Measurements from ENCODE around the gene GRB10. TPM values are rescaled to one million over a fixed set of nuclear protein-coding genes. Genes with fewer than 3 reads are reported as not detected.

GRB10 gene
- total RNA-seq, 1 donor from 2014 or later = not detected

DNA sequence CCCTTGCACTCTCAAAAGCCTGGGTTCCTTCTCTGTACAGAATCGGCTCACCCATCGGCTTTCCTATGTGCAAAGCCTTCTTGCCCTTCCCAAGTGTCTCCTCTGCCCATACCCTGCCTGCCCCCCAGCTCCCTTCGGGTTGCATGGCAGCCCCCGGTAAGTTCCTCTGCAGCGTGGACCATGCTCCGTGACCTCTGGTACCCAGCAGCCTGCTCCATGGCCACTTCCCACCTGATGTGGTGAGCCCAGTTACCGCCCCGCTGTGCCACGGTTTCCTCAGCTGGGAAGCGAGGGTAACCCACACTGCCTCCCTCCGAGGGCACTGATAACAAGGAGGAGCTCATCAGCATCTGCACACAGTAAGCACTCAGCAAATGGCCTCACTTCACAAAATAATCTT, 110.7 kb downstream of the GRB10 start:
- DNase-seq (no peak), ATAC-seq (ENCODE audit: low read depth) (no peak)
- Mint-ChIP-seq H3K36me3 (ENCODE audit: low read depth) (no peaks in the 10 kb centered on the region), H3K4me3 (no peak overlapping the region), H3K27ac (no peak overlapping the region), H3K27me3 (peaks cover 17% of the 10 kb centered on the region), H3K4me1 (no peaks in the 10 kb centered on the region), H3K9me3 (no peaks in the 10 kb centered on the region)
- TF ChIP-seq, protein P1, sequence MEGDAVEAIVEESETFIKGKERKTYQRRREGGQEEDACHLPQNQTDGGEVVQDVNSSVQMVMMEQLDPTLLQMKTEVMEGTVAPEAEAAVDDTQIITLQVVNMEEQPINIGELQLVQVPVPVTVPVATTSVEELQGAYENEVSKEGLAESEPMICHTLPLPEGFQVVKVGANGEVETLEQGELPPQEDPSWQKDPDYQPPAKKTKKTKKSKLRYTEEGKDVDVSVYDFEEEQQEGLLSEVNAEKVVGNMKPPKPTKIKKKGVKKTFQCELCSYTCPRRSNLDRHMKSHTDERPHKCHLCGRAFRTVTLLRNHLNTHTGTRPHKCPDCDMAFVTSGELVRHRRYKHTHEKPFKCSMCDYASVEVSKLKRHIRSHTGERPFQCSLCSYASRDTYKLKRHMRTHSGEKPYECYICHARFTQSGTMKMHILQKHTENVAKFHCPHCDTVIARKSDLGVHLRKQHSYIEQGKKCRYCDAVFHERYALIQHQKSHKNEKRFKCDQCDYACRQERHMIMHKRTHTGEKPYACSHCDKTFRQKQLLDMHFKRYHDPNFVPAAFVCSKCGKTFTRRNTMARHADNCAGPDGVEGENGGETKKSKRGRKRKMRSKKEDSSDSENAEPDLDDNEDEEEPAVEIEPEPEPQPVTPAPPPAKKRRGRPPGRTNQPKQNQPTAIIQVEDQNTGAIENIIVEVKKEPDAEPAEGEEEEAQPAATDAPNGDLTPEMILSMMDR (IDR thresholded peaks at IDR 0.05) = no peak
- POLR2A ChIA-PET = no interaction called here
- intact Hi-C loops (cut with micrococcal nuclease) = no loop called here
- CTCF ChIA-PET = interaction anchor here (0.9 kb wide), 1 partner anchor 580 kb away, joined by 3 read pairs; the partner anchor contains the start of gene ZPBP

- CTCF ChIA-PET = no interaction called here
- POLR2A ChIA-PET = no interaction called here
- Mint-ChIP-seq H3K9me3 (no peaks in the 10 kb centered on the region), H3K27ac (no peak overlapping the region), H3K4me3 (no peak overlapping the region), H3K27me3 (peaks cover 18% of the 10 kb centered on the region), H3K4me1 (no peaks in the 10 kb centered on the region), H3K36me3 (ENCODE audit: low read depth) (no peaks in the 10 kb centered on the region)
- DNase-seq (no peak), ATAC-seq (ENCODE audit: low read depth) (no peak)
- intact Hi-C loops (cut with micrococcal nuclease) = no loop called here
- TF ChIP-seq, protein P1 (IDR thresholded peaks at IDR 0.05) = no peak
Observed at GRCh38 chr7:50671386-50671785, 111.3 kb downstream of the GRB10 start.

DNA sequence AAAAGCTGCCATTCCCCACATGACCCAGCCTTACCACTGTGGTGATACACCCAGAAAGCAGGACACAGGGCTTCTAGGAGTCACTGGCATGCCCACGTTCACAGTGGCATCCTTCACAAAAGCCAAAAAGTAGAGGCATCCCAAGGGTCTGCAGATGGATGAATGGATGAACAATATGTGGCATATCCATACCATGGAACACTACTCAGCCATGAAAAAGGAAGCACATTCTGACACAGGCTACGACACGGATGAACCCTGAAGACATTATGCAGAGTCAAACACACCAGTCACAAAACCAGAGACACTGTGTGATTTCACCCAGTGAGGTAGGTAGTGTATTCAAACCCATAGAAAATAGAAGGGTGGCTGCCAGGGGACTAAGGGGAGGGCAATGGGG, 112.8 kb downstream of the GRB10 start:
- TF ChIP-seq, protein P1 (IDR thresholded peaks at IDR 0.05) = no peak
- Mint-ChIP-seq H3K4me1 (peaks cover 8% of the 10 kb centered on the region), H3K27me3 (peaks cover 18% of the 10 kb centered on the region), H3K27ac (no peak overlapping the region), H3K4me3 (no peak overlapping the region), H3K9me3 (no peaks in the 10 kb centered on the region), H3K36me3 (ENCODE audit: low read depth) (no peaks in the 10 kb centered on the region)
- ChIA-PET CTCF (no interaction called here), POLR2A (no interaction called here)
- intact Hi-C loops (cut with micrococcal nuclease) = no loop called here
- DNase-seq (no peak), ATAC-seq (ENCODE audit: low read depth) (no peak)

GRCh38 chr7:50667789-50668226, 114.9 kb downstream of the GRB10 start:
- DNase-seq (no peak), ATAC-seq (ENCODE audit: low read depth) (no peak)
- Mint-ChIP-seq H3K4me1 (peaks cover 11% of the 10 kb centered on the region), H3K27me3 (peaks cover 18% of the 10 kb centered on the region), H3K9me3 (no peaks in the 10 kb centered on the region), H3K4me3 (no peak overlapping the region), H3K27ac (no peak overlapping the region), H3K36me3 (ENCODE audit: low read depth) (no peaks in the 10 kb centered on the region)
- POLR2A ChIA-PET = no interaction called here
- CTCF ChIA-PET = no interaction called here
- intact Hi-C loops (cut with micrococcal nuclease) = no loop called here
- TF ChIP-seq, protein P1 (IDR thresholded peaks at IDR 0.05) = no peak

DNA sequence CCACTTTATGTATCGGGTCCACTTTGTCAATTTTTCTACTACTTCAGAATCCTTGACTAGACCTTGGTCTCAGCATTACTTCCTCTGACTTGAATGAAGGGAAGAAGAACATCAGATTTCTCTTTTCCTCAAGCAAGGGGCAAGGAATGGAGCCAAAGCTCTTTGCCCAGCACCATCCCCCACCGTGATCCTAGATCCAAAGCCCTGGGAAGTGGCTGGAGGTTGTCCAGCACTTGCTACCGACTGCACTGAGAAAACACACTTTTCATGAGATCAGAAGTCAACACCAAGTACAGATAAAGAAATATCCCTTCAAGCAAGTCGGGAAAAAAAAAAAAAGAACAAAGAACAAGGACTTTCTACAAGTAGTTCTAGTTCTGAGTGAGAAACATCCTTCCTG, 115.4 kb downstream of the GRB10 start:
- Mint-ChIP-seq H3K27ac (no peak overlapping the region), H3K36me3 (ENCODE audit: low read depth) (no peaks in the 10 kb centered on the region), H3K27me3 (peaks cover 18% of the 10 kb centered on the region), H3K4me3 (no peak overlapping the region), H3K9me3 (no peaks in the 10 kb centered on the region), H3K4me1 (peaks cover 16% of the 10 kb centered on the region)
- ChIA-PET CTCF (no interaction called here), POLR2A (no interaction called here)
- ATAC-seq (ENCODE audit: low read depth) (no peak), DNase-seq (no peak)
- TF ChIP-seq, protein P1 (IDR thresholded peaks at IDR 0.05) = no peak
- intact Hi-C loops (cut with micrococcal nuclease) = no loop called here

All from activated B cell treated with CpG ODN at 0.5 μM for 24 hours (primary cell).